Measurements from ENCODE around the gene NFATC2. TPM values are rescaled to one million over a fixed set of nuclear protein-coding genes. Genes with fewer than 3 reads are reported as not detected.

Gene NFATC2
- total and polyA plus RNA-seq, 2 experiments from 2014 or later, result 0.52 to 0.59 TPM

GRCh38 chr20:51536116-51537069, 6.1 kb downstream of the NFATC2 start:
- Histone ChIP-seq H4K20me1 (replicated peaks; ENCODE audit: insufficient read depth) (0 out of 2 replicates have a peak, but pooled peaks cover 4% of the 10 kb centered on the region), H3K4me1 (ENCODE audit: insufficient read depth) (no peaks in the 10 kb centered on the region), H2AFZ (no peak overlapping the region), H3F3A (replicated peaks; ENCODE audit: low read depth) (peaks cover under 1% of the 10 kb centered on the region; the same call in 1 of the 2 replicates), H3K9me2 (ENCODE audit: insufficient read depth) (no peaks in the 10 kb centered on the region), H3K27me3 (ENCODE audit: insufficient read depth) (peaks cover 1% of the 10 kb centered on the region; the same call in 1 of the 2 replicates), H3K79me2 (replicated peaks; ENCODE audit: insufficient read depth) (no peaks in the 10 kb centered on the region), H3K36me3 (ENCODE audit: insufficient read depth) (no peaks in the 10 kb centered on the region), H3K27ac (ENCODE audit: low read depth) (no peak overlapping the region), H3K4me2 (no peak overlapping the region), H3K4me3 (no peak overlapping the region)
- peaks cover 2% of the 10 kb centered on the region for H3K27me3 Mint-ChIP-seq (ENCODE audit: insufficient read depth, low read depth, poor library complexity)
- DNase-seq (ENCODE audit: low spot score) (no peak), ATAC-seq (no peak)
- H3K4me1 Mint-ChIP-seq, result peaks cover 6% of the 10 kb centered on the region; the same call in 2 of the 3 replicates
- peak overlapping the region; percentile 44; the same call in 1 of the 2 replicates for H3K27ac Mint-ChIP-seq
- no peaks in the 10 kb centered on the region for H3K9me3 Mint-ChIP-seq
- no peak overlapping the region for H3K4me3 Mint-ChIP-seq
- no peaks in the 10 kb centered on the region for H3K36me3 Mint-ChIP-seq (ENCODE audit: low read depth)
- TF ChIP-seq, protein P1, sequence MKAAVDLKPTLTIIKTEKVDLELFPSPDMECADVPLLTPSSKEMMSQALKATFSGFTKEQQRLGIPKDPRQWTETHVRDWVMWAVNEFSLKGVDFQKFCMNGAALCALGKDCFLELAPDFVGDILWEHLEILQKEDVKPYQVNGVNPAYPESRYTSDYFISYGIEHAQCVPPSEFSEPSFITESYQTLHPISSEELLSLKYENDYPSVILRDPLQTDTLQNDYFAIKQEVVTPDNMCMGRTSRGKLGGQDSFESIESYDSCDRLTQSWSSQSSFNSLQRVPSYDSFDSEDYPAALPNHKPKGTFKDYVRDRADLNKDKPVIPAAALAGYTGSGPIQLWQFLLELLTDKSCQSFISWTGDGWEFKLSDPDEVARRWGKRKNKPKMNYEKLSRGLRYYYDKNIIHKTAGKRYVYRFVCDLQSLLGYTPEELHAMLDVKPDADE (IDR thresholded peaks at IDR 0.05), result no peak
- no peak for TF ChIP-seq JUNB (IDR thresholded peaks at IDR 0.05; ENCODE audit: unreplicated experiment)
- TF ChIP-seq, protein P2, sequence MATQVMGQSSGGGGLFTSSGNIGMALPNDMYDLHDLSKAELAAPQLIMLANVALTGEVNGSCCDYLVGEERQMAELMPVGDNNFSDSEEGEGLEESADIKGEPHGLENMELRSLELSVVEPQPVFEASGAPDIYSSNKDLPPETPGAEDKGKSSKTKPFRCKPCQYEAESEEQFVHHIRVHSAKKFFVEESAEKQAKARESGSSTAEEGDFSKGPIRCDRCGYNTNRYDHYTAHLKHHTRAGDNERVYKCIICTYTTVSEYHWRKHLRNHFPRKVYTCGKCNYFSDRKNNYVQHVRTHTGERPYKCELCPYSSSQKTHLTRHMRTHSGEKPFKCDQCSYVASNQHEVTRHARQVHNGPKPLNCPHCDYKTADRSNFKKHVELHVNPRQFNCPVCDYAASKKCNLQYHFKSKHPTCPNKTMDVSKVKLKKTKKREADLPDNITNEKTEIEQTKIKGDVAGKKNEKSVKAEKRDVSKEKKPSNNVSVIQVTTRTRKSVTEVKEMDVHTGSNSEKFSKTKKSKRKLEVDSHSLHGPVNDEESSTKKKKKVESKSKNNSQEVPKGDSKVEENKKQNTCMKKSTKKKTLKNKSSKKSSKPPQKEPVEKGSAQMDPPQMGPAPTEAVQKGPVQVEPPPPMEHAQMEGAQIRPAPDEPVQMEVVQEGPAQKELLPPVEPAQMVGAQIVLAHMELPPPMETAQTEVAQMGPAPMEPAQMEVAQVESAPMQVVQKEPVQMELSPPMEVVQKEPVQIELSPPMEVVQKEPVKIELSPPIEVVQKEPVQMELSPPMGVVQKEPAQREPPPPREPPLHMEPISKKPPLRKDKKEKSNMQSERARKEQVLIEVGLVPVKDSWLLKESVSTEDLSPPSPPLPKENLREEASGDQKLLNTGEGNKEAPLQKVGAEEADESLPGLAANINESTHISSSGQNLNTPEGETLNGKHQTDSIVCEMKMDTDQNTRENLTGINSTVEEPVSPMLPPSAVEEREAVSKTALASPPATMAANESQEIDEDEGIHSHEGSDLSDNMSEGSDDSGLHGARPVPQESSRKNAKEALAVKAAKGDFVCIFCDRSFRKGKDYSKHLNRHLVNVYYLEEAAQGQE (IDR thresholded peaks at IDR 0.05; ENCODE audit: unreplicated experiment), result no peak
- no peak for TF ChIP-seq EZH2phosphoT487 (IDR thresholded peaks at IDR 0.05; ENCODE audit: unreplicated experiment)
- TF ChIP-seq, protein P3, sequence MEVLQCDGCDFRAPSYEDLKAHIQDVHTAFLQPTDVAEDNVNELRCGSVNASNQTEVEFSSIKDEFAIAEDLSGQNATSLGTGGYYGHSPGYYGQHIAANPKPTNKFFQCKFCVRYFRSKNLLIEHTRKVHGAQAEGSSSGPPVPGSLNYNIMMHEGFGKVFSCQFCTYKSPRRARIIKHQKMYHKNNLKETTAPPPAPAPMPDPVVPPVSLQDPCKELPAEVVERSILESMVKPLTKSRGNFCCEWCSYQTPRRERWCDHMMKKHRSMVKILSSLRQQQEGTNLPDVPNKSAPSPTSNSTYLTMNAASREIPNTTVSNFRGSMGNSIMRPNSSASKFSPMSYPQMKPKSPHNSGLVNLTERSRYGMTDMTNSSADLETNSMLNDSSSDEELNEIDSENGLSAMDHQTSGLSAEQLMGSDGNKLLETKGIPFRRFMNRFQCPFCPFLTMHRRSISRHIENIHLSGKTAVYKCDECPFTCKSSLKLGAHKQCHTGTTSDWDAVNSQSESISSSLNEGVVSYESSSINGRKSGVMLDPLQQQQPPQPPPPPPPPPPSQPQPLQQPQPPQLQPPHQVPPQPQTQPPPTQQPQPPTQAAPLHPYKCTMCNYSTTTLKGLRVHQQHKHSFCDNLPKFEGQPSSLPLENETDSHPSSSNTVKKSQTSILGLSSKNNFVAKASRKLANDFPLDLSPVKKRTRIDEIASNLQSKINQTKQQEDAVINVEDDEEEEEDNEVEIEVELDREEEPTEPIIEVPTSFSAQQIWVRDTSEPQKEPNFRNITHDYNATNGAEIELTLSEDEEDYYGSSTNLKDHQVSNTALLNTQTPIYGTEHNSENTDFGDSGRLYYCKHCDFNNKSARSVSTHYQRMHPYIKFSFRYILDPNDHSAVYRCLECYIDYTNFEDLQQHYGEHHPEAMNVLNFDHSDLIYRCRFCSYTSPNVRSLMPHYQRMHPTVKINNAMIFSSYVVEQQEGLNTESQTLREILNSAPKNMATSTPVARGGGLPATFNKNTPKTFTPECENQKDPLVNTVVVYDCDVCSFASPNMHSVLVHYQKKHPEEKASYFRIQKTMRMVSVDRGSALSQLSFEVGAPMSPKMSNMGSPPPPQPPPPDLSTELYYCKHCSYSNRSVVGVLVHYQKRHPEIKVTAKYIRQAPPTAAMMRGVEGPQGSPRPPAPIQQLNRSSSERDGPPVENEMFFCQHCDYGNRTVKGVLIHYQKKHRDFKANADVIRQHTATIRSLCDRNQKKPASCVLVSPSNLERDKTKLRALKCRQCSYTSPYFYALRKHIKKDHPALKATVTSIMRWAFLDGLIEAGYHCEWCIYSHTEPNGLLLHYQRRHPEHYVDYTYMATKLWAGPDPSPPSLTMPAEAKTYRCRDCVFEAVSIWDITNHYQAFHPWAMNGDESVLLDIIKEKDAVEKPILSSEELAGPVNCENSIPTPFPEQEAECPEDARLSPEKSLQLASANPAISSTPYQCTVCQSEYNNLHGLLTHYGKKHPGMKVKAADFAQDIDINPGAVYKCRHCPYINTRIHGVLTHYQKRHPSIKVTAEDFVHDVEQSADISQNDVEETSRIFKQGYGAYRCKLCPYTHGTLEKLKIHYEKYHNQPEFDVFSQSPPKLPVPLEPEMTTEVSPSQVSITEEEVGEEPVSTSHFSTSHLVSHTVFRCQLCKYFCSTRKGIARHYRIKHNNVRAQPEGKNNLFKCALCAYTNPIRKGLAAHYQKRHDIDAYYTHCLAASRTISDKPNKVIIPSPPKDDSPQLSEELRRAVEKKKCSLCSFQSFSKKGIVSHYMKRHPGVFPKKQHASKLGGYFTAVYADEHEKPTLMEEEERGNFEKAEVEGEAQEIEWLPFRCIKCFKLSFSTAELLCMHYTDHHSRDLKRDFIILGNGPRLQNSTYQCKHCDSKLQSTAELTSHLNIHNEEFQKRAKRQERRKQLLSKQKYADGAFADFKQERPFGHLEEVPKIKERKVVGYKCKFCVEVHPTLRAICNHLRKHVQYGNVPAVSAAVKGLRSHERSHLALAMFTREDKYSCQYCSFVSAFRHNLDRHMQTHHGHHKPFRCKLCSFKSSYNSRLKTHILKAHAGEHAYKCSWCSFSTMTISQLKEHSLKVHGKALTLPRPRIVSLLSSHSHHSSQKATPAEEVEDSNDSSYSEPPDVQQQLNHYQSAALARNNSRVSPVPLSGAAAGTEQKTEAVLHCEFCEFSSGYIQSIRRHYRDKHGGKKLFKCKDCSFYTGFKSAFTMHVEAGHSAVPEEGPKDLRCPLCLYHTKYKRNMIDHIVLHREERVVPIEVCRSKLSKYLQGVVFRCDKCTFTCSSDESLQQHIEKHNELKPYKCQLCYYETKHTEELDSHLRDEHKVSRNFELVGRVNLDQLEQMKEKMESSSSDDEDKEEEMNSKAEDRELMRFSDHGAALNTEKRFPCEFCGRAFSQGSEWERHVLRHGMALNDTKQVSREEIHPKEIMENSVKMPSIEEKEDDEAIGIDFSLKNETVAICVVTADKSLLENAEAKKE (CRISPR knock-in tag; IDR thresholded peaks at IDR 0.05), result no peak
- TF ChIP-seq POLR2AphosphoS5 (IDR thresholded peaks at IDR 0.05; ENCODE audit: low read depth), result no peak
- TF ChIP-seq NANOG (IDR thresholded peaks at IDR 0.05; ENCODE audit: borderline replicate concordance), result no peak
- no peak for TF ChIP-seq CREB1 (CRISPR knock-in tag; IDR thresholded peaks at IDR 0.05; ENCODE audit: low read depth)
- TF ChIP-seq STAT1 (IDR thresholded peaks at IDR 0.05; ENCODE audit: unreplicated experiment), result no peak
- TF ChIP-seq ZNF331 (CRISPR knock-in tag; IDR thresholded peaks at IDR 0.05; ENCODE audit: low read depth), result no peak
- TF ChIP-seq EZH2 (IDR thresholded peaks at IDR 0.05; ENCODE audit: low read depth, unreplicated experiment), result no peak
- no peak for TF ChIP-seq ZNF114 (CRISPR knock-in tag; IDR thresholded peaks at IDR 0.05)
- TF ChIP-seq CTCF (conservative IDR thresholded peaks at IDR 0.05; ENCODE audit: low read depth in 2 of 2), result no peak
